HCT116 (cell line): ENCODE results near the gene GALP. TPM values are rescaled to one million over a fixed set of nuclear protein-coding genes. Genes with fewer than 3 reads are reported as not detected.

Source experiments
- ATAC-seq: fragments of 200-7000 bp; cut with Tn5 transposase; 2 replicates; pipeline ENCODE4 v1.9.1; 2020; ENCODE audit warnings: mild to moderate bottlenecking, moderate library complexity
- BruUV-seq: library from RNA; stranded (reverse); fragments of 400-500 nt; replicated peaks from 2 replicates; lab custom pipeline; 2021; lab: Mats Ljungman, UMichigan
- CTCF ChIA-PET: fragments of 300-600 bp; sonication (Branson Sonifier 250); formaldehyde crosslinking; loops from one replicate; lab custom pipeline; 2021; ENCODE audit warnings: antibody characterized with exemption; lab: Charles Lee
- POLR2A ChIA-PET: fragments of 300-600, 350-600 bp; sonication (Branson Sonifier 250); formaldehyde crosslinking; loops from one replicate; lab custom pipeline; 2021; ENCODE audit warnings: antibody characterized with exemption; lab: Charles Lee
- RAD21 ChIA-PET, 2 experiments: fragments of 300-600 bp; sonication (Branson Sonifier 250); formaldehyde crosslinking; loops; one replicate each; lab custom pipeline; 2023; ENCODE audit warnings: low total read pairs in 2 of 2; ENCODE audit not compliant: uncharacterized antibody in 2 of 2, unreplicated experiment in 2 of 2, low non-redundant PET in 1 of 2; lab: Charles Lee
- DNase-seq: peaks from one replicate; pipeline ENCODE4 v3.0.0-alpha.2; 2010; ENCODE audit warnings: low read depth, low spot score
- H2AFZ ChIP-seq: fragments of 200-600 bp; shearing (Covaris generic), sonication (generic); 2 replicates; pipeline ENCODE4 v1.6.1; 2017; ENCODE audit warnings: low read depth, mixed run types, mixed read lengths, antibody characterized with exemption, low read length; ENCODE audit not compliant: poor library complexity, severe bottlenecking
- H3K27ac ChIP-seq: 2 replicates; pipeline ENCODE4 v1.5.1; 2012; ENCODE audit warnings: low read depth, low read length
- H3K27me3 ChIP-seq: fragments of 200-600 bp; sonication (generic); 2 replicates; pipeline ENCODE4 v1.6.1; 2016; ENCODE audit warnings: mixed run types, low read length, mixed read lengths; ENCODE audit not compliant: insufficient read depth
- H3K36me3 ChIP-seq, 2 experiments: fragments of 200-500 bp in 1 of 2; fragments of 200-600 bp in 1 of 2; sonication (Bioruptor generic) in 1 of 2; sonication (generic) in 1 of 2; 2 replicates each; pipeline versions ENCODE4 v1.5.1 to v1.6.1; 2014 to 2016; ENCODE audit warnings: low read length in 2 of 2, inconsistent platforms in 1 of 2, mixed read lengths in 1 of 2, mixed run types in 1 of 2; ENCODE audit not compliant: insufficient read depth in 2 of 2, control insufficient read depth in 1 of 2
- H3K4me1 ChIP-seq, 2 experiments: fragments of 200-600 bp in 1 of 2; sonication (generic) in 1 of 2; 2 replicates each; pipeline versions ENCODE4 v1.5.1 to v1.6.1; 2012 to 2017; ENCODE audit warnings: low read length in 2 of 2, inconsistent platforms in 1 of 2, mild to moderate bottlenecking in 1 of 2, mixed read lengths in 1 of 2, mixed run types in 1 of 2, moderate library complexity in 1 of 2; ENCODE audit not compliant: insufficient read depth in 2 of 2, control insufficient read depth in 1 of 2
- H3K4me2 ChIP-seq: fragments of 200-600 bp; sonication (generic); 2 replicates; pipeline ENCODE4 v1.6.1; 2017; ENCODE audit warnings: mixed run types, low read length, mixed read lengths
- H3K4me3 ChIP-seq, 2 experiments: fragments of 200-600 bp in 1 of 2; sonication (generic) in 1 of 2; replicated peaks in 1 of 2; 2 replicates each; pipeline ENCODE4 v1.5.1; 2011 to 2016; ENCODE audit warnings: low read length in 2 of 2, control low read depth in 1 of 2, low read depth in 1 of 2, mild to moderate bottlenecking in 1 of 2, mixed read lengths in 1 of 2, mixed run types in 1 of 2
- H3K79me2 ChIP-seq: fragments of 200-600 bp; sonication (generic); 2 replicates; pipeline ENCODE4 v1.6.1; 2017; ENCODE audit warnings: mild to moderate bottlenecking, mixed run types, low read length, moderate library complexity, mixed read lengths; ENCODE audit not compliant: insufficient read depth
- H3K9ac ChIP-seq: fragments of 200-600 bp; sonication (generic); 2 replicates; pipeline ENCODE4 v1.6.1; 2016; ENCODE audit warnings: low read length, mixed read lengths
- H3K9me2 ChIP-seq: fragments of 200-600 bp; sonication (generic), shearing (Covaris generic); 2 replicates; pipeline ENCODE4 v1.6.1; 2017; ENCODE audit warnings: mixed run types, mild to moderate bottlenecking, moderate library complexity; ENCODE audit not compliant: insufficient read depth
- H3K9me3 ChIP-seq, 2 experiments: fragments of 200-500 bp in 1 of 2; fragments of 200-600 bp in 1 of 2; sonication (Bioruptor generic) in 1 of 2; sonication (generic) in 1 of 2; 2 replicates each; pipeline ENCODE4 v1.6.1; 2014 to 2017; ENCODE audit warnings: low read length in 2 of 2, mixed read lengths in 2 of 2, inconsistent platforms in 1 of 2, low read depth in 1 of 2, mild to moderate bottlenecking in 1 of 2, mixed run types in 1 of 2, moderate library complexity in 1 of 2; ENCODE audit not compliant: control insufficient read depth in 1 of 2, insufficient read depth in 1 of 2
- H4K20me1 ChIP-seq: fragments of 200-600 bp; sonication (generic), shearing (Covaris generic); 2 replicates; pipeline ENCODE4 v1.6.1; 2017; ENCODE audit warnings: mixed run types, mild to moderate bottlenecking, moderate library complexity; ENCODE audit not compliant: insufficient read depth
- ATF3 ChIP-seq: IDR thresholded peaks from 2 replicates; pipeline ENCODE4 v1.6.1; 2012
- CBX3 ChIP-seq: IDR thresholded peaks from 2 replicates; pipeline ENCODE4 v1.6.1; 2012; ENCODE audit warnings: low read depth
- CEBPB ChIP-seq: IDR thresholded peaks from 2 replicates; pipeline ENCODE4 v1.6.1; 2012; ENCODE audit warnings: low read depth
- EGR1 ChIP-seq: IDR thresholded peaks from 2 replicates; pipeline ENCODE4 v1.6.1; 2012; ENCODE audit warnings: low read depth
- ELF1 ChIP-seq: IDR thresholded peaks from 2 replicates; pipeline ENCODE4 v1.6.1; 2012; ENCODE audit warnings: low read depth, borderline replicate concordance
- EZH2phosphoT487 ChIP-seq: fragments of 200-600 bp; IDR thresholded peaks from 2 replicates; pipeline ENCODE4 v1.6.1; 2018; ENCODE audit warnings: antibody characterized with exemption, borderline replicate concordance
- FOSL1 ChIP-seq: IDR thresholded peaks from 2 replicates; pipeline ENCODE4 v1.6.1; 2012; ENCODE audit warnings: low read depth
- JUND ChIP-seq: IDR thresholded peaks from 2 replicates; pipeline ENCODE4 v1.6.1; 2012
- POLR2A ChIP-seq: IDR thresholded peaks from 2 replicates; pipeline ENCODE4 v1.7.0; 2011; ENCODE audit warnings: borderline replicate concordance; ENCODE audit not compliant: insufficient read depth, insufficient read length; ENCODE audit errors: extremely low read depth
- REST ChIP-seq: IDR thresholded peaks from 2 replicates; pipeline ENCODE4 v1.6.1; 2012; ENCODE audit warnings: low read depth
- SP1 ChIP-seq: IDR thresholded peaks from 2 replicates; pipeline ENCODE4 v1.6.1; 2012; ENCODE audit warnings: low read depth
- TCF7L2 ChIP-seq: IDR thresholded peaks from 2 replicates; pipeline ENCODE4 v1.7.0; 2011; ENCODE audit warnings: borderline replicate concordance, inconsistent platforms; ENCODE audit not compliant: insufficient read depth, insufficient read length; ENCODE audit errors: extremely low read depth
- ZNF274 ChIP-seq: fragments of 200-500 bp; sonication (Bioruptor generic); IDR thresholded peaks from 2 replicates; pipeline ENCODE4 v1.6.1; 2014; ENCODE audit warnings: mild to moderate bottlenecking, low read depth, low read length, inconsistent platforms
- intact Hi-C: fragments of 100-400 bp; cut with micrococcal nuclease; formaldehyde crosslinking; loops from 2 replicates; pipeline ENCODE4 v1.10.0; 2022
- total RNA-seq: library from RNA; stranded (reverse); gene quantifications from one replicate; pipeline ENCODE4 v1.2.1, GENCODE V29; 2021; ENCODE audit not compliant: unreplicated experiment
- TF ChIP-seq, protein P1 (sequence below): IDR thresholded peaks from 2 replicates; pipeline ENCODE4 v1.6.1; 2011; ENCODE audit warnings: mild to moderate bottlenecking, low read length, moderate library complexity; ENCODE audit not compliant: insufficient replicate concordance; ENCODE audit errors: extremely low read depth
- TF ChIP-seq, protein P2 (sequence below), 3 experiments: fragments of 200-600 bp in 1 of 3; sonication (generic) in 1 of 3; IDR thresholded peaks in 2 of 3; conservative IDR thresholded peaks in 1 of 3; 2 replicates each; pipeline ENCODE4 v1.5.1; 2012 to 2017; ENCODE audit warnings: low read depth in 2 of 3, low read length in 2 of 3, antibody characterized with exemption in 1 of 3, borderline replicate concordance in 1 of 3, control low read depth in 1 of 3, mild to moderate bottlenecking in 1 of 3, mixed read lengths in 1 of 3, mixed run types in 1 of 3, moderate library complexity in 1 of 3; ENCODE audit not compliant: insufficient read depth in 1 of 3

GALP gene
- total RNA-seq, 1 experiment from 2014 or later: not detected

DNA sequence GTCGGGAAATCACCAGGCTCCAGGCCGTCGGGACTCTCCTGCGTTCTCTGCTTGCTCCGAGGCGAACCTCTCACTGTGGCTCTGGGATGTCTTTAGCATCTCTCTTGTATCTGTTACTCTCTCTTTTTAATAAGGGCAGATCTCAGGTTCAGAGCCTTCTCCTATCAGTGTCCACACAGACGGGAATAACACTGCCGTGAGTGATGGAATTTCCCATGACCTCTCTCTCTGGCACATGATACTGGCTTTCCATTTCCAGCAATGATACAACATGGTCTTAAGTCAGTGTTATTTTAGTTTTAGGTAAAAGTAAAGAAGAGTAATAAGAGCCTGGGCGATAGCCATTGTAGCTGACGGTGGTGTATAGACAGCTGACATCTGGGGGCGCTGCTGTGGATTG, 25.4 kb upstream of the GALP start:
- ChIA-PET CTCF (no interaction called here), RAD21 (no interaction called here), POLR2A (no interaction called here)
- H3K9me2 ChIP-seq: no peaks in the 10 kb centered on the region
- ATAC-seq (no peak), DNase-seq (no peak)
- H3K9ac ChIP-seq: no peak overlapping the region
- no peaks in the 10 kb centered on the region for H3K9me3 ChIP-seq
- no peak for TF ChIP-seq POLR2A
- TF ChIP-seq, protein P1, sequence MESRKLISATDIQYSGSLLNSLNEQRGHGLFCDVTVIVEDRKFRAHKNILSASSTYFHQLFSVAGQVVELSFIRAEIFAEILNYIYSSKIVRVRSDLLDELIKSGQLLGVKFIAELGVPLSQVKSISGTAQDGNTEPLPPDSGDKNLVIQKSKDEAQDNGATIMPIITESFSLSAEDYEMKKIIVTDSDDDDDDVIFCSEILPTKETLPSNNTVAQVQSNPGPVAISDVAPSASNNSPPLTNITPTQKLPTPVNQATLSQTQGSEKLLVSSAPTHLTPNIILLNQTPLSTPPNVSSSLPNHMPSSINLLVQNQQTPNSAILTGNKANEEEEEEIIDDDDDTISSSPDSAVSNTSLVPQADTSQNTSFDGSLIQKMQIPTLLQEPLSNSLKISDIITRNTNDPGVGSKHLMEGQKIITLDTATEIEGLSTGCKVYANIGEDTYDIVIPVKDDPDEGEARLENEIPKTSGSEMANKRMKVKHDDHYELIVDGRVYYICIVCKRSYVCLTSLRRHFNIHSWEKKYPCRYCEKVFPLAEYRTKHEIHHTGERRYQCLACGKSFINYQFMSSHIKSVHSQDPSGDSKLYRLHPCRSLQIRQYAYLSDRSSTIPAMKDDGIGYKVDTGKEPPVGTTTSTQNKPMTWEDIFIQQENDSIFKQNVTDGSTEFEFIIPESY: no peak
- no peak for TF ChIP-seq EZH2phosphoT487
- no peak for TF ChIP-seq ATF3
- TF ChIP-seq ELF1: no peak
- TF ChIP-seq CEBPB: no peak
- no peak for TF ChIP-seq JUND
- TF ChIP-seq FOSL1: no peak
- TF ChIP-seq CBX3: no peak
- TF ChIP-seq EGR1: no peak
- no peak for TF ChIP-seq ZNF274
- TF ChIP-seq SP1: no peak
- no peak for TF ChIP-seq REST
- TF ChIP-seq, protein P2, sequence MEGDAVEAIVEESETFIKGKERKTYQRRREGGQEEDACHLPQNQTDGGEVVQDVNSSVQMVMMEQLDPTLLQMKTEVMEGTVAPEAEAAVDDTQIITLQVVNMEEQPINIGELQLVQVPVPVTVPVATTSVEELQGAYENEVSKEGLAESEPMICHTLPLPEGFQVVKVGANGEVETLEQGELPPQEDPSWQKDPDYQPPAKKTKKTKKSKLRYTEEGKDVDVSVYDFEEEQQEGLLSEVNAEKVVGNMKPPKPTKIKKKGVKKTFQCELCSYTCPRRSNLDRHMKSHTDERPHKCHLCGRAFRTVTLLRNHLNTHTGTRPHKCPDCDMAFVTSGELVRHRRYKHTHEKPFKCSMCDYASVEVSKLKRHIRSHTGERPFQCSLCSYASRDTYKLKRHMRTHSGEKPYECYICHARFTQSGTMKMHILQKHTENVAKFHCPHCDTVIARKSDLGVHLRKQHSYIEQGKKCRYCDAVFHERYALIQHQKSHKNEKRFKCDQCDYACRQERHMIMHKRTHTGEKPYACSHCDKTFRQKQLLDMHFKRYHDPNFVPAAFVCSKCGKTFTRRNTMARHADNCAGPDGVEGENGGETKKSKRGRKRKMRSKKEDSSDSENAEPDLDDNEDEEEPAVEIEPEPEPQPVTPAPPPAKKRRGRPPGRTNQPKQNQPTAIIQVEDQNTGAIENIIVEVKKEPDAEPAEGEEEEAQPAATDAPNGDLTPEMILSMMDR (IDR thresholded peaks at IDR 0.05 in 2 of 3, conservative IDR thresholded peaks at IDR 0.05 in 1 of 3; ENCODE audit: borderline replicate concordance in 1 of 3, insufficient read depth in 1 of 3, low read depth in 2 of 3, low read length in 2 of 3): no peak
- TF ChIP-seq TCF7L2: no peak
- no peak overlapping the region for H3K27ac ChIP-seq
- H3K36me3 ChIP-seq: 0 out of 4 replicates have a peak, but pooled peaks cover 0 to 2% of the 10 kb centered on the region in 2 experiments
- no peaks in the 10 kb centered on the region for H3K4me1 ChIP-seq
- intact Hi-C loops: no loop called here
- BruUV-seq: no TSS peak
- no peaks in the 10 kb centered on the region for H3K27me3 ChIP-seq
- no peak overlapping the region for H3K4me3 ChIP-seq
- no peak overlapping the region for H3K4me2 ChIP-seq
- no peak overlapping the region for H2AFZ ChIP-seq
- no peaks in the 10 kb centered on the region for H4K20me1 ChIP-seq
- H3K79me2 ChIP-seq: no peaks in the 10 kb centered on the region
